HCT116 (cell line): Measurements from ENCODE around the gene GABARAP.

Experiments
- CEBPB ChIP-seq: IDR thresholded peaks from 2 replicates; pipeline ENCODE4 v1.6.1; 2012; ENCODE audit warnings: low read depth
- EZH2 ChIP-seq: fragments of 200-600 bp; sonication (generic); IDR thresholded peaks from 2 replicates; pipeline ENCODE4 v1.6.1; 2017; ENCODE audit warnings: antibody characterized with exemption, mixed run types
- POLR2A ChIP-seq: IDR thresholded peaks from 2 replicates; pipeline ENCODE4 v1.7.0; 2011; ENCODE audit warnings: borderline replicate concordance; ENCODE audit not compliant: insufficient read depth, insufficient read length; ENCODE audit errors: extremely low read depth
- POLR2AphosphoS5 ChIP-seq: IDR thresholded peaks from 2 replicates; pipeline ENCODE4 v1.6.1; 2011; ENCODE audit warnings: mild to moderate bottlenecking, low read depth, low read length, moderate library complexity
- TCF7L2 ChIP-seq: IDR thresholded peaks from 2 replicates; pipeline ENCODE4 v1.7.0; 2011; ENCODE audit warnings: borderline replicate concordance, inconsistent platforms; ENCODE audit not compliant: insufficient read depth, insufficient read length; ENCODE audit errors: extremely low read depth
- TF ChIP-seq, protein P1 (sequence below), 3 experiments: fragments of 200-600 bp in 1 of 3; sonication (generic) in 1 of 3; IDR thresholded peaks in 2 of 3; conservative IDR thresholded peaks in 1 of 3; 2 replicates each; pipeline ENCODE4 v1.5.1; 2012 to 2017; ENCODE audit warnings: low read depth in 2 of 3, low read length in 2 of 3, antibody characterized with exemption in 1 of 3, borderline replicate concordance in 1 of 3, control low read depth in 1 of 3, mild to moderate bottlenecking in 1 of 3, mixed read lengths in 1 of 3, mixed run types in 1 of 3, moderate library complexity in 1 of 3; ENCODE audit not compliant: insufficient read depth in 1 of 3

GRCh38 chr17:7207120-7208001, 34.9 kb downstream of the GABARAP start:
- no peak for TF ChIP-seq POLR2AphosphoS5
- TF ChIP-seq, protein P1, sequence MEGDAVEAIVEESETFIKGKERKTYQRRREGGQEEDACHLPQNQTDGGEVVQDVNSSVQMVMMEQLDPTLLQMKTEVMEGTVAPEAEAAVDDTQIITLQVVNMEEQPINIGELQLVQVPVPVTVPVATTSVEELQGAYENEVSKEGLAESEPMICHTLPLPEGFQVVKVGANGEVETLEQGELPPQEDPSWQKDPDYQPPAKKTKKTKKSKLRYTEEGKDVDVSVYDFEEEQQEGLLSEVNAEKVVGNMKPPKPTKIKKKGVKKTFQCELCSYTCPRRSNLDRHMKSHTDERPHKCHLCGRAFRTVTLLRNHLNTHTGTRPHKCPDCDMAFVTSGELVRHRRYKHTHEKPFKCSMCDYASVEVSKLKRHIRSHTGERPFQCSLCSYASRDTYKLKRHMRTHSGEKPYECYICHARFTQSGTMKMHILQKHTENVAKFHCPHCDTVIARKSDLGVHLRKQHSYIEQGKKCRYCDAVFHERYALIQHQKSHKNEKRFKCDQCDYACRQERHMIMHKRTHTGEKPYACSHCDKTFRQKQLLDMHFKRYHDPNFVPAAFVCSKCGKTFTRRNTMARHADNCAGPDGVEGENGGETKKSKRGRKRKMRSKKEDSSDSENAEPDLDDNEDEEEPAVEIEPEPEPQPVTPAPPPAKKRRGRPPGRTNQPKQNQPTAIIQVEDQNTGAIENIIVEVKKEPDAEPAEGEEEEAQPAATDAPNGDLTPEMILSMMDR (IDR thresholded peaks at IDR 0.05 in 2 of 3, conservative IDR thresholded peaks at IDR 0.05 in 1 of 3; ENCODE audit: borderline replicate concordance in 1 of 3, insufficient read depth in 1 of 3, low read depth in 2 of 3, low read length in 2 of 3), result no peak
- no peak for TF ChIP-seq CEBPB
- no peak for TF ChIP-seq POLR2A
- no peak for TF ChIP-seq EZH2
- no peak for TF ChIP-seq TCF7L2
